C4-2B (cell line): ENCODE results near the gene ARHGEF1.

Experiments
- H3K27ac ChIP-seq: fragments of 450-650 bp; 2 replicates; pipeline ENCODE4 v1.5.1; 2017
- CTCF ChIP-seq: fragments of 450-650 bp; conservative IDR thresholded peaks from 2 replicates; pipeline ENCODE4 v1.5.1; 2017; ENCODE audit warnings: mild to moderate bottlenecking
- ZFX ChIP-seq: fragments of 450-650 bp; IDR thresholded peaks from 2 replicates; pipeline ENCODE4 v1.6.1; 2017

Gene ARHGEF1

GRCh38 chr19:41864374-41864773 lies 18.6 kb upstream of the ARHGEF1 start:
- H3K27ac ChIP-seq, result no peak overlapping the region
- no peak for TF ChIP-seq CTCF
- TF ChIP-seq ZFX, result no peak

GRCh38 chr19:41866284-41866683 lies 16.7 kb upstream of the ARHGEF1 start:
- TF ChIP-seq ZFX (no peak), CTCF (no peak)
- no peak overlapping the region for H3K27ac ChIP-seq

GRCh38 chr19:41868120-41868988 lies 14.6 kb upstream of the ARHGEF1 start:
- TF ChIP-seq ZFX, result no peak
- TF ChIP-seq CTCF, result no peak
- H3K27ac ChIP-seq, result no peak overlapping the region

- H3K27ac ChIP-seq, result no peak overlapping the region
- TF ChIP-seq ZFX, result no peak
- TF ChIP-seq CTCF, result no peak
These were observed 14.0 kb upstream of the ARHGEF1 start for GRCh38 chr19:41868989-41869300.

- no peak overlapping the region for H3K27ac ChIP-seq
- TF ChIP-seq ZFX (no peak), CTCF (no peak)
These were observed 13.5 kb upstream of the ARHGEF1 start for GRCh38 chr19:41869374-41869955.

- TF ChIP-seq ZFX (no peak), CTCF (no peak)
- no peak overlapping the region for H3K27ac ChIP-seq
These were observed 12.5 kb upstream of the ARHGEF1 start for GRCh38 chr19:41870401-41870873.
